Adrenal gland (tissue), 12 donors: ENCODE data around the gene LRRC63. TPM values are rescaled to one million over a fixed set of nuclear protein-coding genes. Genes with fewer than 3 reads are reported as not detected.

Source experiments
- DNase-seq, 7 donors: peaks; one replicate each; pipeline ENCODE4 v3.0.0-alpha.2; 2019 to 2020
- H3K27ac ChIP-seq, 5 donors: fragments of 200-600 bp; sonication (generic) in 4 of 5; 1 replicate in 3 of 5; 2 replicates in 2 of 5; pipeline versions ENCODE4 v1.5.1 to v1.8.0; 2016 to 2020; ENCODE audit warnings: mild to moderate bottlenecking in 1 of 5
- H3K27me3 ChIP-seq: fragments of 200-600 bp; 2 replicates; pipeline ENCODE4 v1.8.0; 2021
- H3K36me3 ChIP-seq, 2 donors: fragments of 200-600 bp; replicated peaks in 1 of 2; 1 replicate in 1 of 2; 2 replicates in 1 of 2; pipeline versions ENCODE4 v1.5.1 to v1.8.0; 2018 to 2022
- H3K4me1 ChIP-seq, 2 donors: fragments of 200-600 bp; replicated peaks in 1 of 2; 1 replicate in 1 of 2; 2 replicates in 1 of 2; pipeline versions ENCODE4 v1.5.1 to v1.8.0; 2018 to 2021
- H3K4me3 ChIP-seq, 4 donors: fragments of 200-600 bp; sonication (generic) in 3 of 4; one replicate each; pipeline ENCODE4 v1.5.1; 2016 to 2018
- H3K9me3 ChIP-seq, 3 donors: fragments of 200-600 bp; sonication (generic) in 1 of 3; replicated peaks in 1 of 3; 1 replicate in 2 of 3; 2 replicates in 1 of 3; pipeline versions ENCODE4 v1.5.1 to v1.8.0; 2016 to 2021
- CTCF ChIP-seq, 6 experiments: fragments of 450-650 bp in 4 of 6; fragments of 200-600 bp in 2 of 6; sonication (generic) in 1 of 6; IDR thresholded peaks; 1 replicate in 5 of 6; 2 replicates in 1 of 6; pipeline versions ENCODE4 v1.5.1 to v1.8.0; 2016 to 2021; ENCODE audit warnings: antibody characterized with exemption in 6 of 6, mild to moderate bottlenecking in 2 of 6, moderate library complexity in 1 of 6
- POLR2A ChIP-seq, 2 donors: fragments of 450-650 bp; IDR thresholded peaks; one replicate each; pipeline ENCODE4 v1.6.1; 2017; ENCODE audit warnings: antibody characterized with exemption in 2 of 2, mild to moderate bottlenecking in 2 of 2, moderate library complexity in 1 of 2
- WGBS, 4 donors: extraction: QIAGEN DNeasy Blood & Tissue Kit in 2 of 4; methylation state at CpG; one replicate each; pipeline versions ENCODE4 v1.1.5 to v1.1.7; 2013 to 2017; 5-methylcytosine and 5-hydroxymethylcytosine counted together
- intact Hi-C, 2 donors: fragments of 100-400 bp; cut with DNase I; formaldehyde crosslinking; loops; one replicate each; pipeline versions ENCODE4 v1.14.1 to v1.15.0; 2022 to 2023
- polyA plus RNA-seq, 3 donors: library from polyadenylated mRNA; stranded (reverse); fragments of 200-250 nt in 2 of 3; fragments of 350-450 nt in 1 of 3; fragmentation: Illumina TruSeq in 1 of 3; extraction: RNeasy Lipid Tissue Mini Kit (QIAGEN cat#74804) in 1 of 3; gene quantifications; one replicate each; pipeline ENCODE4 v1.2.3, GENCODE V29; 2013 to 2014
- total RNA-seq, 9 donors: library from RNA; depleted of rRNA in 4 of 9; stranded (reverse); fragments of >200 nt in 4 of 9; fragments of 120-200 nt in 1 of 9; fragmentation: NEBNext Ultra II Directional in 1 of 9; extraction: Animal tissue kit (Norgen Biotek cat#: 25700) in 1 of 9; gene quantifications; one replicate each; pipeline versions ENCODE4 v1.1.0 to v1.2.4, GENCODE V29; 2013 to 2023
- donor health status: healthy with polysubstance abuse.
- donor health status: Bipolar disorder and iron deficiency.
- donor health status: DM: yes; HTN: yes; CAD: no.
- donor health status: DM: no; HTN: no; CAD: no.
- donor health status: DM: no; HTN: no; CAD: no.
- donor health status: DM: yes; HTN: yes; CAD: no.

LRRC63 gene
- total and polyA plus RNA-seq, 12 donors, result 0.26 to 2.7 (median 0.67) TPM; not detected in 2

DNA sequence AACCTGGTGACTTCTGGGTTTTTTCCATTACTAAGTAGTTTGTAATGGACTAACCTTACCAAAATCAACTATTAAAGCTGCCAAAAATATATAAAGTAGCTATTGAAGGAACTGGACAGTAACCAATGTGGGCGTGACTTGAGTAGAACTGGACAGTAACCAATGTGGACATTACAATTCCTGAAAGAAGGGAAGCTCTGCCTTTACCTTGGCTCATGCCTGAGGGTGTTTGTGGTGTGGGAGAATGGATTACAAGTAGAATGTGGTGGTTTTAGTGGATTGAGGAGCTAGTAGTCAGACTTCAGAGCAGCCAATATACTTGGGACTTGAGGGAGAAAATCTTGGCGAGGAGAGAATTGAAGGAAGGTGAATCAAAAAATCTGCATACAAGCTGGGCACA is 17.5 kb downstream of the LRRC63 start:
- no peaks in the 10 kb centered on the region for H3K27me3 ChIP-seq
- peaks cover 0 to 2% (median 0%) of the 10 kb centered on the region in 3 donors for H3K9me3 ChIP-seq
- intact Hi-C loops, result no loop called here
- H3K27ac ChIP-seq, result no peak overlapping the region
- WGBS, 4 donors, result 95 to 98% (median 96%) methylated on average over 2 of the region's 2 CpGs
- no peaks in the 10 kb centered on the region for H3K36me3 ChIP-seq
- H3K4me3 ChIP-seq, result no peak overlapping the region
- no peak for DNase-seq
- no peaks in the 10 kb centered on the region for H3K4me1 ChIP-seq
- TF ChIP-seq CTCF (IDR thresholded peaks at IDR 0.05) (no peak), POLR2A (IDR thresholded peaks at IDR 0.05) (no peak)

GRCh38 chr13:46232281-46232680 is 20.6 kb downstream of the LRRC63 start:
- Histone ChIP-seq H3K4me1 (no peaks in the 10 kb centered on the region), H3K27ac (no peak overlapping the region), H3K27me3 (no peaks in the 10 kb centered on the region), H3K4me3 (no peak overlapping the region), H3K36me3 (no peaks in the 10 kb centered on the region), H3K9me3 (peaks cover 0 to 9% (median 0%) of the 10 kb centered on the region in 3 donors)
- no peak for DNase-seq
- TF ChIP-seq CTCF (IDR thresholded peaks at IDR 0.05) (no peak), POLR2A (IDR thresholded peaks at IDR 0.05) (no peak)
- intact Hi-C loops, result no loop called here
- 68 to 85% (median 78%) methylated on average over 3 of the region's 3 CpGs for WGBS, 4 donors

DNA sequence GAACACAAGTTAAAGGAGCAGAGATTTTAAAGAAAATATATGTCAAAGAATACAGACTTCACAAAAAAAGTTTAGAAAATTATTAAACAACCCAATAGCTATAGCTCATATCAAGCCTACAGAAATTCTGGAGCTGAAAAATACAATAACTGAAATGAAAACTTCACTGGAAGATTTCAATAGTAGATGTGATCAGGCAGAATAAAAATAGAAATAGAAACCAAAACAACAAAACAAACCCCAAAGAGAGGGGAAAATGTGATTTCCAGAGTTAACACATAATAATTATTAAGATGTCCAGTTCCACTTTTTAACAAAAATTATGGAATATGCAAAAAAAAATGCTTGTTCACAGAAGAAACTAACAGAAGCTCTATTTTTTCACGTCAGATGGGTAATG is 23.6 kb downstream of the LRRC63 start:
- no peak overlapping the region for H3K4me3 ChIP-seq
- no peak overlapping the region for H3K27ac ChIP-seq
- no peaks in the 10 kb centered on the region for H3K4me1 ChIP-seq
- 96 to 100% (median 100%) methylated on average over 1 of the region's 1 CpG for WGBS, 4 donors
- H3K36me3 ChIP-seq, result no peaks in the 10 kb centered on the region
- TF ChIP-seq POLR2A (IDR thresholded peaks at IDR 0.05) (no peak), CTCF (IDR thresholded peaks at IDR 0.05) (no peak)
- intact Hi-C loops, result no loop called here
- no peaks in the 10 kb centered on the region for H3K27me3 ChIP-seq
- DNase-seq, result no peak
- H3K9me3 ChIP-seq, result peaks cover 0 to 9% (median 0%) of the 10 kb centered on the region in 3 donors

- intact Hi-C loops, result no loop called here
- TF ChIP-seq CTCF (IDR thresholded peaks at IDR 0.05) (no peak), POLR2A (IDR thresholded peaks at IDR 0.05) (no peak)
- no peak for DNase-seq
- H3K9me3 ChIP-seq, result no peaks in the 10 kb centered on the region
- no peak overlapping the region for H3K27ac ChIP-seq
- H3K4me1 ChIP-seq, result no peaks in the 10 kb centered on the region
- WGBS, 4 donors, result 93 to 100% (median 96%) methylated on average over 1 of the region's 1 CpG
- H3K4me3 ChIP-seq, result no peak overlapping the region
- no peaks in the 10 kb centered on the region for H3K27me3 ChIP-seq
- no peaks in the 10 kb centered on the region for H3K36me3 ChIP-seq
Measured at GRCh38 chr13:46265292-46265691, 53.6 kb downstream of the LRRC63 start.
